ENCODE measurements around the gene CHN1.
A peak's percentile ranks its signal among the peaks of the same experiment; 100 is the strongest.

CHN1 gene

DNA sequence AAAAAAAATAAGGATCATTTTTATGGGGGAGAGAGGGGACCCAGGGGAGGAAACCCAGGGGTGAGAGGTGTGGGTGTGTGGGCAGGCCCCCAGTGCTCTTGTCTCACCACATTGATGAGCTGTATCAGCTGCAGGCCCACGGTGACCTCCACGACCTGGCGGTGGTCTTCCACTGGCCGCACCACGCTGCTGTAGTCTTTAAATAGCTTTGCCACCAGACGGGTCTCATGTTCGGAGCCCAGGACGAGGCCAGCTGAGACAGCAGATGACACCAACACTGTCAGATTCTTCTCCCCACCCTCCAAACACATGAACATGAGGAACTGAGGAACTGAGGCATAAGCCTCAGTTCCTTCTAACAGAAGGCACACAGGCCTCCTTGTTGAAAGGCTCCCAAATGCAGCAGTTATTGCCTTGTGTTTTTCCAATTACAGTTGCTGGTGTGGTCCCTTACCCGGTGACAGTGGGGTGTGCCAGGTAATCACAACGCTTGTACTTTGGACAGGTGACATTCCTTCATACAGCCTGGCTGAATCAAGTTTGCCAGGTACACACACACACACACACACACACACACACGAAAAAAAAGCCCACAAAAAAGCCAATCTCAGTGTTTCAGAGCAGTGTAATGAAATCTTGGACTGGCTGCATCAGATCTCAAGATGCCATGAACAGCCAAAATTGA lies 245.7 kb downstream of the CHN1 start:
- DNase-seq: no peak

- no peak for DNase-seq
Observed at GRCh38 chr2:174756743-174757142, 248.4 kb downstream of the CHN1 start.

DNA sequence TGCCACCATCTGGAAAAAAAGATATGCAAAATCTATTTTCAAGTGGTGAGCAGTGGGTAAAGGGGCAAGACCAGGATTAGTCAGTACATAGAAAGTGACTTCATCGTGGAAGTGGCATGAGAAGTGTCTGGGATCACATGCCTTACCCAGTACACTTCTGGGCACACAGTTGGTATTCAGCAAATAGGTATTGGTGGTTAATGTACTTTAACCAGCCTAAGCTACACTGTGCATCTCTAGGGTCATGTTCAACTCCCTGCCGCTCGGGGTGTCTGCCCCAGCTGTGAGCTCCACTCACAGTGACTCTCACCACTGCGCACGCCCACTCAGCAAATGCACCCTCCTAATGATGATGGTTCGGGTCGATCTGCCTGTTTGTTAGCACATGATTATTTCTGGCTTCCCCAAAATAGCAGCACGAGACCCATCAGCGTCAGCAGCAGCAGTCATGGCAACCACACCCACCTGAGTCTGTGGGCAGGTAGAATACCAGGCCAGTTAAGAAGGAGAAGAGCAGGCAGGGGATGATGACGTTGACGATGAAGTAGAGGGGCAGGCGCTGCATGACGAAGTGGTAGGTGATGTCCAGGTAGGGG lies 252.0 kb downstream of the CHN1 start:
- no peak for DNase-seq

GRCh38 chr2:174752403-174753037 lies 252.7 kb downstream of the CHN1 start:
- DNase-seq: no peak

- DNase-seq: no peak
Observed at GRCh38 chr2:174750923-174751441, 254.2 kb downstream of the CHN1 start.

- DNase-seq: no peak
Observed at GRCh38 chr2:174749793-174750192, 255.4 kb downstream of the CHN1 start.

- DNase-seq: peak; percentile 45
Observed at GRCh38 chr2:174748948-174749347, 256.2 kb downstream of the CHN1 start.

All from NCI-H1105 treated with DMSO at 0.1 percent for 48 hours (cell line).